EH (cell line): ENCODE data around the gene SORT1.

ENCODE experiments used
- DNase-seq: peaks from one replicate; pipeline ENCODE4 v3.0.0-alpha.2; 2015; ENCODE audit warnings: low read depth

Gene SORT1

DNA sequence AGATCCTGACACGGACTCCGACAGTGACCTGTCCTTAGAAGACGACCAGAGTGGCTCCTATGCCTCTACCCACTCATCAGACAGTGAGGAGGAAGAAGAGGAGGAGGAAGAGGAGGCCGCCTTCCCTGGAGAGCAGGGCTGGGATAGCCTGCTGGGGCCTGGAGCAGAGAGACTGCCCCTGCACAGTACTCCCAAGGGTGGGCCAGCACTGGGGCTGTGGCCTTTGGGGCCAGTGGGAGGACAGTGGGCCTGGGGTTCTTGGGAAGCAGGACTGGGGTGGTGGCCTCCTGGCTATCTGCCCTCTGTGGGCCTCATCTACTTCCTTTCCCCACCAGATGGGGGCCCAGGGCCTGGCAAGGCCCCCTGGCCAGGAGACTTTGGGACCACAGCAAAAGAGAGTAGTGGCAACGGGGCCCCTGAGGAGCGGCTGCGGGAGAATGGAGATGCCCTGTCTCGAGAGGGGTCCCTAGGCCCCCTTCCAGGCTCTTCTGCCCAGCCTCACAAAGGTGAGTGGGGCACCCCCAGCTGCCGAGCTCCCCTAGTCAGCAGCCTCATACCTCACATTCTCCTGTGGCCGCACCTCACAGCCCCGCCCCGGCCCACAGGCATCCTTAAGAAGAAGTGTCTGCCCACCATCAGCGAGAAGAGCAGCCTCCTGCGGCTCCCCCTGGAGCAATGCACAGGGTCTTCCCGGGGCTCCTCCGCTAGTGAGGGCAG, 124.7 kb downstream of the SORT1 start:
- no peak for DNase-seq

DNA sequence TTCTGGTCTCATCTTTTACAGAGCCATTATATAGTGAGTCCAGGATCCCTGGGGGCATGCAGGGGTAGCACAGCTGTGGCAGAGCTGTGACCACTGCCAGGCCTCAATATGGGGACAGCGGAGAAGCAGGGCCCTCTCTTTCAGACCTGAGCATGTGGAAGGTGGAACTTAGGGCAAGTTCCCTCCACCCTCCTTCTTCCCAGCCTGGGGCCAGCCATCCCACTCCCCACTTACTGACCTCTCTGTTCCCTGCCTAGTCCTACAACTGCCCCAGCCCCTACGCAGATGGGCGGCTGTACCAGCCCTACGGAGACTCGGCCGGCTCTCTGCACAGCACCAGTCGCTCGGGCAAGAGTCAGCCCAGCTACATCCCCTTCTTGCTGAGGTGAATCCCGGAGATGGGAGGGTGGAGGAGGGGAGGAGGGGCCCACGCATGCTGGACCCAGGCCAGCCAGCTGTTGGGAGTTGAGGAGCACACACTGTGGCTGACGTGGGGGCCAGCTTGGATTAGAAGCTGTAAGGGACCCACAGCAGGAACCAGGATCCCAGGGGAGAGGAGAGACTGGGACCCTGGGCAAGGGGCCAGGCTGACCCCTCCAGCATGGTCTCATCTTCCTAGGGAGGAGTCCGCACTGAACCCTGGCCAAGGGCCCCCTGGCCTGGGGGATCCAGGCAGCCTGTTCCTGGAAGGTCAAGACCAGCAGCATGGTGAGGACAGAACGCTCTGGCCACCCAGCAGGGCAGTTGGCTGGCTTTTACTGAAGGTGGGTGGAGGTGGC, 125.5 kb downstream of the SORT1 start:
- no peak for DNase-seq

DNA sequence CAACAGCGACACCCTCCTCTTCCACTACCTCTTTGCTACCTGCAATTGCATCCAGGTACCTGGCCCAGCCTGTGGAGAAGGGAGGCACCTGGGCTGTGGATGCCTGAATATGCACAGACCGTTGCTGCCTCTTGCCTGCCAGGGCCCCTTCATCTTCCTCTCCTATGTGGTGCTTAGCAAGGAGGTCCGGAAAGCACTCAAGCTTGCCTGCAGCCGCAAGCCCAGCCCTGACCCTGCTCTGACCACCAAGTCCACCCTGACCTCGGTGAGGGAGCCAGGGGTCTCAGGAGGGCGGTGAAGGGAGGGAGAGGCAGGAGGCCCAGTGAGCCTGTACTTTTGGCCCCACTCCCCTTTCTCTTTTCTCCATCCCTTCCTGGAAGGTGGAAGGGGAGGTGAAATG, 126.3 kb downstream of the SORT1 start:
- DNase-seq = no peak

DNA sequence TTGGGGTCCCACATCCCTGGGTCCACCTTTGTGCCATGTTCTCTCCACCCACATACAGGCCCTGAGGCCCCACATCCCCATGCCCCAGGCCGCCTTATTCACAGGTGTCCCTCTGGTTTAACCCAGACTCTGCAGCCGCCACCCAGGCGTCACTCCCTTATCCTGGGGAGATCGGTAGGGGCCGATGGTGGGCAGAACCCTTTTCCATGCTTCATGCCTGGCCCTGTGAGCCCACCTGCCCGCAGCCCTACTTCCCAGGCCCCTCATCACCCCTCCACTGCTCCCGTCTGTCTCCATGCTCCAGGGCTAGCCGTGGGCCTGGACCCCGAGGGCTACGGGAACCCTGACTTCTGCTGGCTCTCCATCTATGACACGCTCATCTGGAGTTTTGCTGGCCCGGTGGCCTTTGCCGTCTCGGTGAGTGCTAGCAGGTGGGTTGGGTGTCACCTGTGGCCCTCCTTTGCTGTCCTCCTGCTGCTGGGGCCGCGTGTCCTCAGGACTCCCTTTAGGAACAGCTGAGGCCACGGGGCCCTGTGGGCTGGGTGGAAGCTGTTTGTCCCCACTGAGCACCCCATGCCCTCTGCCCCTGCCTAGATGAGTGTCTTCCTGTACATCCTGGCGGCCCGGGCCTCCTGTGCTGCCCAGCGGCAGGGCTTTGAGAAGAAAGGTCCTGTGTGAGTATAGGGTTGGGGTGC, 126.9 kb downstream of the SORT1 start:
- no peak for DNase-seq

DNA sequence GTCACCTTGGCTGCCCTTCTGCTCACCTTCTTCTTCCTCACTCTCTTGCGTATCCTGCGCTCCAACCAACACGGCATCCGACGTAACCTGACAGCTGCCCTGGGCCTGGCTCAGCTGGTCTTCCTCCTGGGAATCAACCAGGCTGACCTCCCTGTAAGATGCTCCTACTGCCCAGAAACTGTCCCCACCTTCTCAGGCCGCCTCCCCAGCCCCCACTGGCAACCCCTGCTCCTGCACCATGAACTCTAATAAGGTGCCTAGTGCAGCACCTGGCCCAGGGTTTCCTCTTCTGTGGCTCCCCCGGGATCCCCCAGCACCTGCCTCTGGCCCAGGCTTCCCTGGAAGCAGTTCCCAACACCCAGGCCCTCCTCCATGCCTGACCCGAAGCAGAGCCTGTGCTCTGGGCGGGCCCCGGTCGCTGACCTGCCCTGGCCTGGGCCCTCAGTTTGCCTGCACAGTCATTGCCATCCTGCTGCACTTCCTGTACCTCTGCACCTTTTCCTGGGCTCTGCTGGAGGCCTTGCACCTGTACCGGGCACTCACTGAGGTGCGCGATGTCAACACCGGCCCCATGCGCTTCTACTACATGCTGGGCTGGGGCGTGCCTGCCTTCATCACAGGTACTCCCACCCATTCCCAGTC, 127.6 kb downstream of the SORT1 start:
- no peak for DNase-seq

DNA sequence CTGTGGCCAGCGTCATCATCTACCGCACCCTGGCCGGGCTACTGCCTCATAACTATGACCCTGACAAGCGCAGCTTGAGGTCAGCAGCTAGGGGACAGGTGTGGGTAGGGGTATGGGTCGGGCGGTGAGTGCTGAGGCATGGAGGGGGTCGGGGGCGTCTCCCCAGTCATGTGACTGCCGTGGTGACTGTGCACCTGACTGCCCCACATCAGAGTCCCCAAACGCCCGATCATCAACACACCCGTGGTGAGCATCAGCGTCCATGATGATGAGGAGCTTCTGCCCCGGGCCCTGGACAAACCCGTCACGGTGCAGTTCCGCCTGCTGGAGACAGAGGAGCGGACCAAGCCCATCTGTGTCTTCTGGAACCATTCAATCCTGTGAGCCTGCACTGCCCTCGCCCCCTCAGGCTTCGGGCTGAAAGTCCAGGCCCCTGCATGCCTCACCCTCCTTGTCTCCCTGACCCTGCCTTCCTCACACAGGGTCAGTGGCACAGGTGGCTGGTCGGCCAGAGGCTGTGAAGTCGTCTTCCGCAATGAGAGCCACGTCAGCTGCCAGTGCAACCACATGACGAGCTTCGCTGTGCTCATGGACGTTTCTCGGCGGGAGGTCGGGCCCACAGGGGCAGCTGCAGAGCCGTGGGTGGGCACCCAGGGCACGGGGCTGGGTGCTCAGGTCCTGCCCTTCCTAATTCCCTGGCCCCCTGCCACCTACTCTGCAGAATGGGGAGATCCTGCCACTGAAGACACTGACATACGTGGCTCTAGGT, 128.3 kb downstream of the SORT1 start:
- DNase-seq = no peak

DNA sequence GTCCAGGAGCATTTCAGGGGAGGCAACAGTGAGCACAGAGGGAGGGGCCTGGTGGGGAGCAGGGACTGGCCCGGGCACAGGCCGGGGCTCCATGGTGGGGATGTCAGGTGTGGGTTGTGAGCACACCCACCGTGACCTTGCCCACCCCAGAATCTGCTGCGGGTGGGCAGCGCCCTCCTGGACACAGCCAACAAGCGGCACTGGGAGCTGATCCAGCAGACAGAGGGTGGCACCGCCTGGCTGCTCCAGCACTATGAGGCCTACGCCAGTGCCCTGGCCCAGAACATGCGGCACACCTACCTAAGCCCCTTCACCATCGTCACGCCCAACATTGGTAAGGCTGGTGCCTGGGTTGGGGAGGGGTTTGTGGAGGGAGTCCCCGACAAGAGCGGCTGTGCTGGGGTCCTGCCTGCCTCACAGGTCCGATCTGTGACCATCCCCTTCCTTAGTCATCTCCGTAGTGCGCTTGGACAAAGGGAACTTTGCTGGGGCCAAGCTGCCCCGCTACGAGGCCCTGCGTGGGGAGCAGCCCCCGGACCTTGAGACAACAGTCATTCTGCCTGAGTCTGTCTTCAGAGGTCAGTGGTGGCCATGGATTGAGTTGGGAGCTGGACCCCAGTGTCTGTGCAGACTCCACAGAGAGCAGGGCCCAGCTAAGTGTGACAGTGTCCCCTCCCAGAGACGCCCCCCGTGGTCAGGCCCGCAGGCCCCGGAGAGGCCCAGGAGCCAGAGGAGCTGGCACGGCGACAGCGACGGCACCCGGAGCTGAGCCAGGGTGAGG, 129.1 kb downstream of the SORT1 start:
- DNase-seq = no peak

DNA sequence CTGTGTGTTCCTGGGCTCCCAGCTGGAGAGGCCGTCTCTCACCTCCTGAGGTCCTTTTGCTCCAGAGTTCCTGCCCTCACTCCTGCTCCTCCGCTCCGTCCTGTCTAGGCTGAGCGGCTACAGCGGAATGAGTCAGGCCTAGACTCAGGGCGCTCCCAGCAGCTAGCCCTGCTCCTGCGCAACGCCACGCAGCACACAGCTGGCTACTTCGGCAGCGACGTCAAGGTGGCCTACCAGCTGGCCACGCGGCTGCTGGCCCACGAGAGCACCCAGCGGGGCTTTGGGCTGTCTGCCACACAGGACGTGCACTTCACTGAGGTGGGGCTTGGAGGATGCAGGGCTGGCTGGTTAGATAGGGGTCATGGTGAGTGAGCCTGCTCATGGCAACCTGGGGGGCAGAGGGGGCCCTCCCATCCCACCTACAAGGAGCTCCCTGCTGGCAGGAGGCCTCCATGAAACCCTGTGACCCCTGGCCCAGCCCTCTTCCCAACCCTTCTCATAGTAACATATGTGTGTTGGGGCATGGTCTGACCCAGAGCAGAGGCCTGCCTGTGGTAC, 129.9 kb downstream of the SORT1 start:
- no peak for DNase-seq

DNA sequence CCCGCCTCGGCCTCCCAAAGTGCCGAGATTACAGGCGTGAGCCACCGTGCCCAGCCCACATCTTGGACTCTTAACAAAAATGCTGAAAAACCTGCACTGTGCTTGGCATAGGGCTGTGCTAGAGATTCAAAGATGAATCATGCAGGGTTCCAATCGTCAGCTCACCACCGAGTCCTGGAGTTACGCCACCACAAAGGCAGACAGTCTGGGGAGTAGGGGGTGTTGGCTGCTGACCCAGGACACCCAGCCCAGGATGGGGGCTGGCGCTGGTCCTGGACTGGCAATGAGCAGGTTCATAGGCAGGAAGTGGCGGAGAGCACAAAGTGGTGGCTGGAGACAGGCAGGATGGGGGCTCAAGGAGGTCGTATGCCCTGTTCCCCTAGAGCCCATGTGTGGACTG, 130.8 kb downstream of the SORT1 start:
- DNase-seq = peak; percentile 68

DNA sequence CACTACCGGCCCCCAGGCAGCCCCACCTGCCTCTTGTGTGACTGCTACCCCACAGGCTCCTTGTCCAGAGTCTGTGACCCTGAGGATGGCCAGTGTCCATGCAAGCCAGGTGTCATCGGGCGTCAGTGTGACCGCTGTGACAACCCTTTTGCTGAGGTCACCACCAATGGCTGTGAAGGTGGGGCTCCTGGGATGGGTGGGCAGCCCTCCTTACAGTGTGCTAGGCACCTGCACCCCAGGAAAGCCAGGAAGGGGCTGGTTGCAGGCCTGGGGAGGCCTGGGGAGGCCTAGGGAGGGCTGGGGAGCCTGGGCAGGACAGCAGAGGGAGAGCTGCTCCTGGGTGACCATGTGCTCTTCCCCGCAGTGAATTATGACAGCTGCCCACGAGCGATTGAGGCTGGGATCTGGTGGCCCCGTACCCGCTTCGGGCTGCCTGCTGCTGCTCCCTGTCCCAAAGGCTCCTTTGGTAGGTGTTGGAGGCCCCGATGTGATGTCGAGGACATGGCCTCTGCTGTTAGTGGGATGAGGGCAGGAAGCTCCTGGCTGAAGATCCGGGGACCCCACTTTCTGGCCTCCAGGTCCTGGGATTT, 131.9 kb downstream of the SORT1 start:
- DNase-seq = no peak

DNA sequence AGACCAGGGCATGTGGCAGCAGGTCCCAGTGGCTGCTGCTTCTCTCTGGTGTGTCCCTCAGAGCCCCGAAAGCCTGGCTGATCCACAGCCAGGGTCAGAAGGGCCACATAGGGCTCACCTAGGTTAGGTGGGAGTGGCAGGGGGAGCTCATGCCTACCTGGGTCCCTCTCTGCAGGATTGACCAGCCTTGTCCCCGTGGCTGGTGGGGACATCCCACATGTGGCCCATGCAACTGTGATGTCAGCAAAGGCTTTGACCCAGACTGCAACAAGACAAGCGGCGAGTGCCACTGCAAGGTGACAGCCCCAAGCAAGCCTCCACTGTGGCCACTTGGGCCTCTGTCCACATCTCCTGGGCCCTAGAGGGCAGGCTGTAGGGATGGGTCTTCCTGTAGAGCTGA, 132.7 kb downstream of the SORT1 start:
- DNase-seq = no peak

DNA sequence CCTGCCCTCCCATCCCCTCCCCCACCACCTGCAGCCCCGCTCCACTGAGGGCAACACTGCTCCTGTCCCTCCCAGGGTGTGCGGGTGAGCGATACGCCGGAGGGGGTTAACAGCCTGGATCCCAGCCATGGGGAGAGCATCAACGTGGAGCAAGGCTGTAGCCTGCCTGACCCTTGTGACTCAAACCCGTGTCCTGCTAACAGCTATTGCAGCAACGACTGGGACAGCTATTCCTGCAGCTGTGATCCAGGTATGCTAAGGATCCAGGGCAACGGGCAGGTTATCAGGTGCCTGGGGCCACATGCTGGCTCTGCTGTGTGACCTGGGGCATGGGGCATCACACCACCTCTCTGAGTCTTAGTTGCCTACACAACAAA, 133.4 kb downstream of the SORT1 start:
- no peak for DNase-seq

DNA sequence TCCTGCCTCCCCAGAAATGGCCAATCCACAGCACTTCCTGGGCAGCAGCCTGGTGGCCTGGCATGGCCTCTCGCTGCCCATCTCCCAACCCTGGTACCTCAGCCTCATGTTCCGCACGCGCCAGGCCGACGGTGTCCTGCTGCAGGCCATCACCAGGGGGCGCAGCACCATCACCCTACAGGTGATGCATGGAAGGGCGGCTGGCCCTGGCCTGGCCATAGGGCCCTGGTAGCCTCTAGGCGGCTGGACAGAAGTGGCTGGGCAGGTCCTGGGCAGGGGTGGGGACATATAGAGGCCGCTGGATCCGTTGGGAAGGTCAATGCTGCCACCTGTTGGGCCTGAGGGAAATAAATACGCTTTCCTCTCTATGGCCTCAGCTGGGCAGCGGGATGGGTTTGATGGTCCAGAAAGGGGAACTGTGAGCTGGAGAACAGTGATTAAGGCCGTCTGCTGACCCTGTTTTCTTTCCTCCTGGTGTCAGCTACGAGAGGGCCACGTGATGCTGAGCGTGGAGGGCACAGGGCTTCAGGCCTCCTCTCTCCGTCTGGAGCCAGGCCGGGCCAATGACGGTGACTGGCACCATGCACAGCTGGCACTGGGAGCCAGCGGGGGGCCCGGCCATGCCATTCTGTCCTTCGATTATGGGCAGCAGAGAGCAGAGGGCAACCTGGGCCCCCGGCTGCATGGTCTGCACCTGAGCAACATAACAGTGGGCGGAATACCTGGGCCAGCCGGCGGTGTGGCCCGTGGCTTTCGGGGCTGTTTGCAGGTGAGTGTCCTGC, 133.9 kb downstream of the SORT1 start:
- peak; percentile 85 for DNase-seq

DNA sequence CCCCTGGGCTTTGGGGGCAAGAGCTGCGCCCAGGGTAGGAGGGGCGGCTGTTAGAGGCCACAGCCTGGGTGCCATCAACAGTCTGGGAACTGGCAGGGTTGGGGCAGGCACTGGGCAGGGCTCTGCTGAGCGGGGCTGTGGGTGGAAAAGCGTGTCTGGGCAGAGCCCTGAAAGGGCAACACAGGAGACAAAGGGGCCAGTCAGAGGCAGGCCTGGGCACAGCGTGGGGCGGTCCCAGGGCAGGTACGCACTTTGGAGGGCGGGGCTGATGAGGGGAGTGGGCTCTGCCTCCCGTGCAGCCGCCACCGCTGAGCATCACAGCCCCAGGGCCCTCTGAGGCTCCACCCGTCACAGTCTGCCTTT, 134.5 kb downstream of the SORT1 start:
- DNase-seq = no peak

DNA sequence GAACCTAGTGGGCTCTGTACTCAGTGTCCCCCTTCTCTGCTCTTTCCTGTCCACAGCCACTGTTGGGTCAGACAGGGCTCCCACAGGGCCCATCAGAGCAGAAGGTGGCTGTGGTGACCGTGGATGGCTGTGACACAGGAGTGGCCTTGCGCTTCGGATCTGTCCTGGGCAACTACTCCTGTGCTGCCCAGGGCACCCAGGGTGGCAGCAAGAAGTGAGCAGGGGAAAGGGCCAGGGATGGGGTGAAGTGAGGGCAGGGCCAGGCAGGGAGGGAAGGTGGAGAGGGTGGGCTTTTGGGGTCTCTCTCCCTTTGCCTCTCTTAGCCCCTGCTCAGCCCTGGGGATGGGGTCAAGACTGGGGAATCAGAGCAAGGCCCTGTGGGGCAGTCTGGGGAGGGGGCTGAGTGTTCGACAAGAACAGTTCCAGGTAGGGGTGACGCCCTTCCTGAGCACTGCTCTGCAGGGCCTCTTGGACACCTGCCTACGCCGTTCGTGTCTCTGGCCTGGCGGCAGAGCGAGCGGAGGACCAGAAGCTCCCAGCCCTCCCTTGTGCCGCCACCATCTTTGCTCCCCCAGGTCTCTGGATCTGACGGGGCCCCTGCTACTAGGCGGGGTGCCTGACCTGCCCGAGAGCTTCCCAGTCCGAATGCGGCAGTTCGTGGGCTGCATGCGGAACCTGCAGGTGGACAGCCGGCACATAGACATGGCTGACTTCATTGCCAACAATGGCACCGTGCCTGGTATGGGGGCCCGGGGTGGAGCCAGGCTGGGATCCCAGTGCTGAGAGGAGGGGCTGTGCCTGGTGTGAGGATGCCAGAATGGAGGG, 135.3 kb downstream of the SORT1 start:
- DNase-seq = no peak

DNA sequence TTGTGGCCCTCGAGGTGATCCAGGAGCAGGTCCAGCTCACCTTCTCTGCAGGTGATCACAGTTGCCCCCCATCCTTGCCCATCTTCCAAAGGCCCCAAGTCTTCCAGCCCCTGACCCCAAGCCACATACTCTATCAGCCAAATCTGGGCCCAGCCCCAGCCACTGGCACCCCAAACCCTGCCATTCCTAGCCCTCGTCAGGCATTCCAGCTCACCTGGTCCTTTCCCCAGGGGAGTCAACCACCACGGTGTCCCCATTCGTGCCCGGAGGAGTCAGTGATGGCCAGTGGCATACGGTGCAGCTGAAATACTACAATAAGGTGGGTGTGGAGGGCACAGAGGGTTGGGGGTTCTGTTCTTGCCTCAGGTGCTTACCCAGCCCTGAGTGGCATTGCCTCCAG, 136.1 kb downstream of the SORT1 start:
- DNase-seq = no peak

DNA sequence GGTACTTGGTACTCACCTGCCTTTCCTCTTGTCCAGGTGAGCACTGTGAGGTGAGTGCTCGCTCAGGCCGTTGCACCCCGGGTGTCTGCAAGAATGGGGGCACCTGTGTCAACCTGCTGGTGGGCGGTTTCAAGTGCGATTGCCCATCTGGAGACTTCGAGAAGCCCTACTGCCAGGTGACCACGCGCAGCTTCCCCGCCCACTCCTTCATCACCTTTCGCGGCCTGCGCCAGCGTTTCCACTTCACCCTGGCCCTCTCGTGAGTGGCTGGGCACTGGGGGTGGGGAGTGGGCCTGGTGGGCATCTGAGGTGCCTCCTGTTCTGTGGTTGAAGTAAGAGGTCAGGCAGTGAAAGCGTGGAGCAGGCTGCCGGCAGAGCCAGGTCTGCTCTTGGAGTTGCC, 136.7 kb downstream of the SORT1 start:
- DNase-seq = no peak

DNA sequence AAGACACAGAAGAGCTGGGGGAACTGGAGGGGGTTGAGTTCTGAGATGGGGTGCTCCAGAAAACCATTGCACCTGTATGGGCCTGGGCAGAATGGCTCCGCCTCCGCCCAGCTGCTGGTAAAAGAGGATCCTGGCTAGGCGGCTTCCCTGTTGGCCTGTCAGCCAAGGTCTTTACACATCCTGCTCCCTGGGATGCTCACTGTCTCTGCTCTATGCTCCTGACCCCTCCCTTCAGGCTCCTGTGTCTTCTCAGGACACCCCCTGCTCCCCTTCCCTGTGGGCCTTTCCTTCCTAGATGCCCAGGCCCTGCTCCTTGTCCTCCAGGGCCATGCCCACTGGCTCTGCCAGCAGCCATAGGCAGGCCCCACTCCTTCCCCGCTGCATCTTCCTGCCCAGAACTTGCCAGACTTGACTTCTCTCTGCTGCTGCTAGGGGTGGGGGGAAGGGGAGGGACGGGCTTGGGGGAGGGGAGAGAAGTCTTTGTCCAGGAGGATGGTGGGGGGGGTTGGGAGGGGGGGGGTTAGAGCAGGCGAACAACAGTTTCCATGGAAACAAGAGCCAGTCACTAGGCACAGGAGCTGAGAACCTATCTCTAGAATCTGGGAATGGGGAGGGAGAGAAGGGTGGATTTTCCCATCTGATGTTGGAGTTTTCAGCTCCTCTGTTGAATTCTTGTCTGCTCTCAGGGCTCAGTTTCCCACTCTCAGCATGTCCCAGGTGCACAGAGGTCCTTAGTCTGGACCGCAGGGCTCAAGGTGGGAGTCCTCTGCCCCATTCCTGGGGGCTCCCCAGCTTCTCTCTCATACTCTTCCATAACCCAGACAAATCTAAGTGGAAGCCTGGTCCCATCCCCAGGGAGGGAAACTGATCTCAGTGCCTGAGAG, 137.8 kb downstream of the SORT1 start:
- DNase-seq = no peak
